Fibroblast of skin of scalp (primary cell): Measurements from ENCODE around the gene NPAS1.
A peak's percentile ranks its signal among the peaks of the same experiment; 100 is the strongest.
"Not testable (repeated sequence)": the region's sequence is repeated elsewhere in the genome, so short reads cannot be mapped to it uniquely, and the experiment has no call there.

Source experiments
- DNase-seq: peaks from one replicate; pipeline ENCODE4 v3.0.0-alpha.2; 2013

Gene NPAS1

GRCh38 chr19:46990991-46991676 lies 28.5 kb upstream of the NPAS1 start:
- peak; percentile 88 for DNase-seq

GRCh38 chr19:46992699-46993535 lies 26.7 kb upstream of the NPAS1 start:
- no peak for DNase-seq

- no peak for DNase-seq
Measured at GRCh38 chr19:46993622-46994021, 26.0 kb upstream of the NPAS1 start.

- DNase-seq: no peak
Measured at GRCh38 chr19:46994141-46994686, 25.4 kb upstream of the NPAS1 start.

GRCh38 chr19:46995492-46995891 lies 24.1 kb upstream of the NPAS1 start:
- no peak for DNase-seq

- DNase-seq: no peak
Measured at GRCh38 chr19:46998445-46999125, 21.1 kb upstream of the NPAS1 start.

- no peak for DNase-seq
Measured at GRCh38 chr19:46999377-46999776, 20.3 kb upstream of the NPAS1 start.

- DNase-seq: no peak
Measured at GRCh38 chr19:46999878-47000277, 19.8 kb upstream of the NPAS1 start.

- no peak for DNase-seq
Measured at GRCh38 chr19:47000373-47000772, 19.3 kb upstream of the NPAS1 start.

- no peak for DNase-seq
Measured at GRCh38 chr19:47001584-47001983, 18.1 kb upstream of the NPAS1 start.

GRCh38 chr19:47002106-47002766 lies 17.4 kb upstream of the NPAS1 start:
- DNase-seq: no peak

- DNase-seq: no peak
Measured at GRCh38 chr19:47002853-47003610, 16.6 kb upstream of the NPAS1 start.

GRCh38 chr19:47003611-47004465 lies 15.8 kb upstream of the NPAS1 start:
- DNase-seq: peak; percentile 30

- no peak for DNase-seq
Measured at GRCh38 chr19:47005164-47005641, 14.4 kb upstream of the NPAS1 start.

GRCh38 chr19:47005873-47006272 lies 13.8 kb upstream of the NPAS1 start:
- DNase-seq: peak; percentile 30

- DNase-seq: no peak
Measured at GRCh38 chr19:47006496-47006895, 13.1 kb upstream of the NPAS1 start.

- DNase-seq: not testable (repeated sequence)
Measured at GRCh38 chr19:47010549-47010948, 9.1 kb upstream of the NPAS1 start.

GRCh38 chr19:47012617-47013016 lies 7.0 kb upstream of the NPAS1 start:
- DNase-seq: no peak

GRCh38 chr19:47013041-47013517 lies 6.6 kb upstream of the NPAS1 start:
- peak; percentile 72 for DNase-seq

- no peak for DNase-seq
Measured at GRCh38 chr19:47018923-47019322, 714 bp upstream of the NPAS1 start.
